Measurements from ENCODE around the gene MMP1.

MMP1 gene

GRCh38 chr11:102837156-102837555 lies 39.2 kb upstream of the MMP1 start:
- TF ChIP-seq CTCF (IDR thresholded peaks at IDR 0.05; ENCODE audit: insufficient read depth, low read length, missing control alignments) = no peak
- no peak overlapping the region for H3K4me3 ChIP-seq (ENCODE audit: low read depth, low read length)
- ChIA-PET POLR2A (interaction anchor here (0.6 kb wide), 1 partner anchor 258 kb away, joined by 3 read pairs; no protein-coding TSS in a partner anchor), CTCF (interaction anchor here (0.7 to 2.3 kb wide), 4 partner anchors 27 to 220 kb away, joined by 3 to 11 read pairs (median 6); no protein-coding TSS in a partner anchor)
- DNase-seq (ENCODE audit: low read depth, low spot score) = no peak

- DNase-seq (ENCODE audit: low read depth, low spot score) = peak; percentile 56
- CTCF ChIA-PET = interaction anchor here (0.7 to 2.3 kb wide), 9 partner anchors 9 to 221 kb away, joined by 3 to 11 read pairs (median 3); no protein-coding TSS in a partner anchor
Measured at GRCh38 chr11:102836290-102836875, 38.4 kb upstream of the MMP1 start.

GRCh38 chr11:102833731-102834130 lies 35.8 kb upstream of the MMP1 start:
- TF ChIP-seq CTCF (IDR thresholded peaks at IDR 0.05; ENCODE audit: insufficient read depth, low read length, missing control alignments) = no peak
- ChIA-PET POLR2A (no interaction called here), CTCF (interaction anchor here (1.0 to 1.6 kb wide), 5 partner anchors 12 to 112 kb away, joined by 3 to 14 read pairs (median 5); no protein-coding TSS in a partner anchor)
- H3K4me3 ChIP-seq (ENCODE audit: low read depth, low read length) = no peak overlapping the region
- DNase-seq (ENCODE audit: low read depth, low spot score) = no peak

More at GRCh38 chr11:102836290-102836875, 38.4 kb upstream of the MMP1 start:
- no peak for TF ChIP-seq CTCF (IDR thresholded peaks at IDR 0.05; ENCODE audit: insufficient read depth, low read length, missing control alignments)
- POLR2A ChIA-PET = no interaction called here
- no peak overlapping the region for H3K4me3 ChIP-seq (ENCODE audit: low read depth, low read length)

GRCh38 chr11:102832612-102833011 lies 34.7 kb upstream of the MMP1 start:
- DNase-seq (ENCODE audit: low read depth, low spot score) = no peak
- ChIA-PET POLR2A (no interaction called here), CTCF (interaction anchor here (2.2 to 3.9 kb wide), 4 partner anchors 7 to 109 kb away, joined by 7 to 54 read pairs (median 13); no protein-coding TSS in a partner anchor)
- TF ChIP-seq CTCF (IDR thresholded peaks at IDR 0.05; ENCODE audit: insufficient read depth, low read length, missing control alignments) = no peak
- no peak overlapping the region for H3K4me3 ChIP-seq (ENCODE audit: low read depth, low read length)

GRCh38 chr11:102831489-102832440 lies 33.8 kb upstream of the MMP1 start:
- ChIA-PET POLR2A (no interaction called here), CTCF (interaction anchor here (0.6 to 3.9 kb wide), 29 partner anchors 8 to 226 kb away, joined by 3 to 54 read pairs (median 5); partner anchors contain the start of gene MMP3)
- no peak for DNase-seq (ENCODE audit: low read depth, low spot score)
- H3K4me3 ChIP-seq (ENCODE audit: low read depth, low read length) = peak overlapping the region; percentile 52
- peak; percentile 83 for TF ChIP-seq CTCF (IDR thresholded peaks at IDR 0.05; ENCODE audit: insufficient read depth, low read length, missing control alignments)

GRCh38 chr11:102831128-102831488 lies 33.1 kb upstream of the MMP1 start:
- no peak for DNase-seq (ENCODE audit: low read depth, low spot score)
- POLR2A ChIA-PET = no interaction called here

More at GRCh38 chr11:102831128-102831488, 33.1 kb upstream of the MMP1 start:
- no peak overlapping the region for H3K4me3 ChIP-seq (ENCODE audit: low read depth, low read length)
- TF ChIP-seq CTCF (IDR thresholded peaks at IDR 0.05; ENCODE audit: insufficient read depth, low read length, missing control alignments) = no peak
- CTCF ChIA-PET = interaction anchor here (0.7 to 3.9 kb wide), 29 partner anchors 8 to 226 kb away, joined by 3 to 54 read pairs (median 5); partner anchors contain the start of gene MMP3
